Endodermal cell (in vitro differentiated cells): Measurements from ENCODE around the gene AKR7A3. TPM values are rescaled to one million over a fixed set of nuclear protein-coding genes. Genes with fewer than 3 reads are reported as not detected.

Experiments used
- DNase-seq: peaks from one replicate; pipeline ENCODE4 v3.0.0-alpha.2; 2017
- H3K27ac ChIP-seq: 2 replicates; pipeline ENCODE4 v1.5.1; 2013; ENCODE audit warnings: mild to moderate bottlenecking, low read depth, low read length, moderate library complexity
- H3K27me3 ChIP-seq: 2 replicates; pipeline ENCODE4 v1.6.1; 2013; ENCODE audit warnings: mild to moderate bottlenecking, low read length, moderate library complexity; ENCODE audit not compliant: insufficient read depth, control insufficient read depth, poor library complexity, severe bottlenecking
- H3K36me3 ChIP-seq: 2 replicates; pipeline ENCODE4 v1.7.0; 2013; ENCODE audit warnings: mild to moderate bottlenecking, low read length, moderate library complexity; ENCODE audit not compliant: control insufficient read depth, insufficient read depth
- H3K4me1 ChIP-seq: one replicate; pipeline ENCODE4 v1.7.0; 2013; ENCODE audit warnings: low read length; ENCODE audit not compliant: control insufficient read depth, insufficient read depth
- H3K4me3 ChIP-seq: 2 replicates; pipeline ENCODE4 v1.5.1; 2013; ENCODE audit warnings: mild to moderate bottlenecking, low read length, moderate library complexity
- H3K9ac ChIP-seq: 2 replicates; pipeline ENCODE4 v1.6.1; 2013; ENCODE audit warnings: mild to moderate bottlenecking, low read length, moderate library complexity; ENCODE audit not compliant: poor library complexity, severe bottlenecking; ENCODE audit errors: extremely low read depth
- H3K9me3 ChIP-seq: 2 replicates; pipeline ENCODE4 v1.6.1; 2013; ENCODE audit warnings: mild to moderate bottlenecking, low read length, moderate library complexity; ENCODE audit not compliant: control insufficient read depth
- H3K27ac Mint-ChIP-seq: 2 replicates; pipeline ENCODE4 v1.8.0; 2020; ENCODE audit warnings: mixed read lengths
- H3K27me3 Mint-ChIP-seq: 2 replicates; pipeline ENCODE4 v1.8.0; 2021; ENCODE audit warnings: mild to moderate bottlenecking, mixed read lengths; ENCODE audit not compliant: insufficient read depth
- H3K36me3 Mint-ChIP-seq: 2 replicates; pipeline ENCODE4 v1.8.0; 2020; ENCODE audit warnings: low read depth, mixed read lengths
- H3K4me1 Mint-ChIP-seq: 2 replicates; pipeline ENCODE4 v1.8.0; 2020; ENCODE audit warnings: mixed read lengths
- H3K4me3 Mint-ChIP-seq: 2 replicates; pipeline ENCODE4 v1.8.0; 2020; ENCODE audit warnings: mild to moderate bottlenecking, moderate library complexity, mixed read lengths
- H3K9me3 Mint-ChIP-seq: 2 replicates; pipeline ENCODE4 v1.8.0; 2020; ENCODE audit warnings: mild to moderate bottlenecking, mixed read lengths
- WGBS, 2 experiments: methylation state at CpG; one replicate each; pipeline versions ENCODE4 v1.1.5 to v1.1.7; 2013; ENCODE audit warnings: missing lambda C conversion rate in 2 of 2, mixed read lengths in 1 of 2; ENCODE audit not compliant: insufficient coverage in 1 of 2, insufficient read length in 1 of 2; 5-methylcytosine and 5-hydroxymethylcytosine counted together
- total RNA-seq, 2 donors: library from RNA; stranded (reverse); fragmentation: NEBNext Ultra II Directional in 1 of 2; extraction: Animal tissue kit (Norgen Biotek cat#: 25700) in 1 of 2; gene quantifications; 2 replicates in 1 of 2; 3 replicates in 1 of 2; pipeline ENCODE4 v1.2.1, GENCODE V29; 2021
- TF ChIP-seq, protein P1 (sequence below): fragments of 200-600 bp; sonication (generic); conservative IDR thresholded peaks from 2 replicates; pipeline ENCODE4 v1.5.0; 2021; ENCODE audit warnings: antibody characterized with exemption, mild to moderate bottlenecking

Gene AKR7A3
- total RNA-seq, 2 donors from 2014 or later = 0.92 to 2.0 TPM

DNA sequence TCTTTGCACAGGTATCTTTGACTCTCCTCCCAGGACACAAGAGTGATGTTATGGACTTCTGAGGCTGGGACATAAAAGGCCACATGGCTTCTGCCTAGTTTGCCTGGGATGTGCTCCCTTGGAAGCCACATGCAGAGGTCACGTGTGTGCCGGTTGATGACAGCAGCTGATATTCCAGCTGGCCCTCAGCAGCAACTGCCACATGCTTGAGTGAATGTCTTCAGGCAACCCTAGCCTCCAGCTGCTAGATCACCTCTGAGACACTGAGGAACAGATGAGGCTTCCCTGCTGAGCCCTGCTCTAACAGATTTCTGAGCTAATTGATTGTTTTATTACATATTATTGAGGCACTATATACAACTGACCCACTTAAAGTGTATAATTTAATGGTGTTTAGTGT is 11.6 kb upstream of the AKR7A3 start:
- Histone ChIP-seq H3K27ac (no peak overlapping the region), H3K27me3 (no peaks in the 10 kb centered on the region), H3K9ac (no peak overlapping the region), H3K4me3 (no peak overlapping the region), H3K9me3 (peaks cover 8% of the 10 kb centered on the region), H3K36me3 (peaks cover 24% of the 10 kb centered on the region), H3K4me1 (no peaks in the 10 kb centered on the region)
- DNase-seq = no peak
- 89% methylated on average over 2 of the region's 2 CpGs; no CpG with 5 or more reads in 1 of the 2 experiments for WGBS, 2 experiments
- Mint-ChIP-seq H3K36me3 (peaks cover 61% of the 10 kb centered on the region), H3K27me3 (peaks cover 2% of the 10 kb centered on the region), H3K9me3 (peaks cover 28% of the 10 kb centered on the region), H3K4me3 (no peak overlapping the region), H3K27ac (peak overlapping the region; percentile 17), H3K4me1 (no peaks in the 10 kb centered on the region)
- TF ChIP-seq, protein P1, sequence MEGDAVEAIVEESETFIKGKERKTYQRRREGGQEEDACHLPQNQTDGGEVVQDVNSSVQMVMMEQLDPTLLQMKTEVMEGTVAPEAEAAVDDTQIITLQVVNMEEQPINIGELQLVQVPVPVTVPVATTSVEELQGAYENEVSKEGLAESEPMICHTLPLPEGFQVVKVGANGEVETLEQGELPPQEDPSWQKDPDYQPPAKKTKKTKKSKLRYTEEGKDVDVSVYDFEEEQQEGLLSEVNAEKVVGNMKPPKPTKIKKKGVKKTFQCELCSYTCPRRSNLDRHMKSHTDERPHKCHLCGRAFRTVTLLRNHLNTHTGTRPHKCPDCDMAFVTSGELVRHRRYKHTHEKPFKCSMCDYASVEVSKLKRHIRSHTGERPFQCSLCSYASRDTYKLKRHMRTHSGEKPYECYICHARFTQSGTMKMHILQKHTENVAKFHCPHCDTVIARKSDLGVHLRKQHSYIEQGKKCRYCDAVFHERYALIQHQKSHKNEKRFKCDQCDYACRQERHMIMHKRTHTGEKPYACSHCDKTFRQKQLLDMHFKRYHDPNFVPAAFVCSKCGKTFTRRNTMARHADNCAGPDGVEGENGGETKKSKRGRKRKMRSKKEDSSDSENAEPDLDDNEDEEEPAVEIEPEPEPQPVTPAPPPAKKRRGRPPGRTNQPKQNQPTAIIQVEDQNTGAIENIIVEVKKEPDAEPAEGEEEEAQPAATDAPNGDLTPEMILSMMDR = no peak

DNA sequence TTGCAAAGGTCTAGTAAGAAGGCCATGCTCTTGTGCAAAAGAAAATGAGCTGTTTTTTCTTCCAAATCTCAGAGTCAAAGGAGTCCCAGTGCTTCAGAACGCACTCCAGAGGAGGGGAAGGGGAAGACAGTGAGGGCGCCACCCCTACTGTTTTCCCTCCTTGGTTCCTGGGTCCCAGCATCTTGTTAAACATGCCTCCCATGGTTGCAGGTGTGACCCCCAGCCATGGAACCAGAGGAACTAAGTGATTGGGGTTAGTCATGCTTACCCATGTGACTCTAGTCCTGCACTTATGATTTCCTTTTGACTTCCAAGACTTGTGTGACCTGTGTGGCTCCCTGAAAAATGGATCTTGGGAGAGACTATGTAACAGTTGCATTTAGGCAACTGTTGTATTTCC is 6.1 kb upstream of the AKR7A3 start:
- Histone ChIP-seq H3K4me1 (no peaks in the 10 kb centered on the region), H3K36me3 (no peaks in the 10 kb centered on the region), H3K9me3 (peaks cover 43% of the 10 kb centered on the region), H3K27me3 (peaks cover 9% of the 10 kb centered on the region), H3K4me3 (no peak overlapping the region), H3K27ac (no peak overlapping the region), H3K9ac (no peak overlapping the region)
- no peak for DNase-seq
- no peak overlapping the region for H3K4me3 Mint-ChIP-seq
- no peak overlapping the region for H3K27ac Mint-ChIP-seq
- peaks cover 13% of the 10 kb centered on the region for H3K27me3 Mint-ChIP-seq
- TF ChIP-seq, protein P1 = no peak
- 90 to 95% methylated on average over 2 of the region's 2 CpGs for WGBS, 2 experiments
- peaks cover 52% of the 10 kb centered on the region for H3K9me3 Mint-ChIP-seq
- peaks cover 30% of the 10 kb centered on the region for H3K36me3 Mint-ChIP-seq
- H3K4me1 Mint-ChIP-seq = no peaks in the 10 kb centered on the region

DNA sequence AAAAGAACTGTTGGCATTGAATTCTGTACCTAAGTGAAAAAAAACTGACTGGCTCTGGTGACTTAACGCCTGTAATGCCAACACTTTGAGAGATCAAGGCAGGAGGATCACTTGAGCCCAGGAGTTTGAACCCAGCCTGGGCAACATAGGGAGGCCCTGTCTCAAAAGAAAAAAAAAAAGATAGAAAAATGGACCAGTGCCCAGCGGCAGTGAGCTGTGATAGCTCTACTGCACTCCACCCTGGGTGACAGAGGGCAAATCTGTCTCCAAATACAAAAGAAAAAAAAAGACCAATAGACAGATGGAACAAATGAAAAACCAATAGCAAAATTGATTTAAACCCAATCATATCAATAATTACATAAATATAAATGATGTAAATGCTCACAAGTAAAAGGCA is 674 bp upstream of the AKR7A3 start:
- Histone ChIP-seq H3K4me1 (no peaks in the 10 kb centered on the region), H3K27ac (no peak overlapping the region), H3K9me3 (peaks cover 26% of the 10 kb centered on the region), H3K4me3 (peak overlapping the region; percentile 62), H3K9ac (no peak overlapping the region), H3K27me3 (peaks cover 28% of the 10 kb centered on the region), H3K36me3 (no peaks in the 10 kb centered on the region)
- peaks cover 5% of the 10 kb centered on the region for H3K36me3 Mint-ChIP-seq
- TF ChIP-seq, protein P1 = no peak
- H3K4me1 Mint-ChIP-seq = peaks cover 6% of the 10 kb centered on the region
- H3K27me3 Mint-ChIP-seq = peaks cover 40% of the 10 kb centered on the region
- DNase-seq = no peak
- H3K4me3 Mint-ChIP-seq = peak overlapping the region; percentile 40
- no peak overlapping the region for H3K27ac Mint-ChIP-seq
- peaks cover 19% of the 10 kb centered on the region for H3K9me3 Mint-ChIP-seq
- WGBS, 2 experiments = 44 to 76% methylated on average over 1 to 2 of the region's 2 CpGs
